Activated gamma-delta T cell treated with Interleukin-2 at 50 U/mL for 16 hours (primary cell): ENCODE data around the gene ATXN1.
A peak's percentile ranks its signal among the peaks of the same experiment; 100 is the strongest.

ENCODE experiments used
- DNase-seq: peaks from one replicate; pipeline ENCODE4 v3.0.0-alpha.2; 2020

ATXN1 gene

GRCh38 chr6:16339265-16339587, 422.0 kb downstream of the ATXN1 start:
- no peak for DNase-seq

- DNase-seq = no peak
These were observed 422.5 kb downstream of the ATXN1 start for GRCh38 chr6:16338577-16339264.

GRCh38 chr6:16337295-16337975, 423.8 kb downstream of the ATXN1 start:
- no peak for DNase-seq

- no peak for DNase-seq
These were observed 424.4 kb downstream of the ATXN1 start for GRCh38 chr6:16336911-16337294.

GRCh38 chr6:16336056-16336818, 425.0 kb downstream of the ATXN1 start:
- no peak for DNase-seq

- DNase-seq = no peak
These were observed 426.1 kb downstream of the ATXN1 start for GRCh38 chr6:16335176-16335575.

- no peak for DNase-seq
These were observed 426.6 kb downstream of the ATXN1 start for GRCh38 chr6:16334671-16335070.

- DNase-seq = no peak
These were observed 427.7 kb downstream of the ATXN1 start for GRCh38 chr6:16333580-16333979.

- peak; percentile 78 for DNase-seq
These were observed 429.1 kb downstream of the ATXN1 start for GRCh38 chr6:16332175-16332542.

GRCh38 chr6:16331384-16332174, 429.7 kb downstream of the ATXN1 start:
- DNase-seq = peak; percentile 62

- no peak for DNase-seq
These were observed 432.0 kb downstream of the ATXN1 start for GRCh38 chr6:16329233-16329632.

- no peak for DNase-seq
These were observed 433.4 kb downstream of the ATXN1 start for GRCh38 chr6:16327777-16328325.

- no peak for DNase-seq
These were observed 434.1 kb downstream of the ATXN1 start for GRCh38 chr6:16326971-16327776.

GRCh38 chr6:16326531-16326930, 434.7 kb downstream of the ATXN1 start:
- DNase-seq = no peak

- no peak for DNase-seq
These were observed 436.5 kb downstream of the ATXN1 start for GRCh38 chr6:16324606-16325225.

GRCh38 chr6:16324184-16324583, 437.1 kb downstream of the ATXN1 start:
- DNase-seq = no peak

GRCh38 chr6:16322666-16323312, 438.5 kb downstream of the ATXN1 start:
- DNase-seq = peak; percentile 67

GRCh38 chr6:16321826-16322225, 439.4 kb downstream of the ATXN1 start:
- DNase-seq = no peak

GRCh38 chr6:16321341-16321710, 439.9 kb downstream of the ATXN1 start:
- DNase-seq = no peak

- no peak for DNase-seq
These were observed 440.5 kb downstream of the ATXN1 start for GRCh38 chr6:16320533-16321340.
